H1 (cell line): ENCODE results near the gene CMBL. TPM values are rescaled to one million over a fixed set of nuclear protein-coding genes. Genes with fewer than 3 reads are reported as not detected.

Experiments used
- CTCF ChIA-PET: fragments of 300-600 bp; sonication (Branson Sonifier 250); formaldehyde crosslinking; loops from one replicate; lab custom pipeline; 2021; ENCODE audit not compliant: partially characterized antibody; lab: Charles Lee
- POLR2A ChIA-PET: fragments of 300-600 bp; sonication (Branson Sonifier 250); formaldehyde crosslinking; loops from one replicate; lab custom pipeline; 2021; ENCODE audit warnings: inconsistent platforms; ENCODE audit not compliant: partially characterized antibody; lab: Charles Lee
- DNase-seq, 2 experiments: peaks; one replicate each; pipeline versions ENCODE4 v3.0.0 to v3.0.0-alpha.2; 2010 to 2022; ENCODE audit warnings: low spot score in 2 of 2, low read depth in 1 of 2, mixed read lengths in 1 of 2
- FAIRE-seq: peaks from 2 replicates; lab custom pipeline; 2011; peaks lifted over from hg19 to GRCh38; lab: Jason Lieb, UNC
- H2AFZ ChIP-seq: 2 replicates; pipeline ENCODE4 v1.8.1; 2012; ENCODE audit warnings: low read length, inconsistent platforms
- H2AK5ac ChIP-seq: 2 replicates; pipeline ENCODE4 v1.6.1; 2013; ENCODE audit warnings: low read depth, low read length
- H2BK120ac ChIP-seq: replicated peaks from 2 replicates; pipeline ENCODE3; 2013; ENCODE audit warnings: low read depth, low read length, inconsistent platforms
- H2BK12ac ChIP-seq: 2 replicates; pipeline ENCODE4 v1.6.1; 2013; ENCODE audit warnings: low read depth, low read length
- H2BK15ac ChIP-seq: 2 replicates; pipeline ENCODE4 v1.6.1; 2013; ENCODE audit warnings: low read length
- H2BK20ac ChIP-seq: 2 replicates; pipeline ENCODE4 v1.6.1; 2013; ENCODE audit warnings: low read length
- H2BK5ac ChIP-seq: 2 replicates; pipeline ENCODE4 v1.6.1; 2013; ENCODE audit warnings: low read depth, low read length
- H3K14ac ChIP-seq: 2 replicates; pipeline ENCODE4 v1.6.1; 2013; ENCODE audit warnings: inconsistent platforms; ENCODE audit not compliant: insufficient read length
- H3K18ac ChIP-seq: 2 replicates; pipeline ENCODE4 v1.6.1; 2013; ENCODE audit warnings: low read length; ENCODE audit errors: extremely low read depth
- H3K23ac ChIP-seq: 2 replicates; pipeline ENCODE4 v1.6.1; 2013; ENCODE audit warnings: inconsistent platforms; ENCODE audit not compliant: insufficient read length
- H3K23me2 ChIP-seq: 2 replicates; pipeline ENCODE4 v1.6.1; 2013; ENCODE audit warnings: low read depth, low read length
- H3K27ac ChIP-seq: 2 replicates; pipeline ENCODE4 v1.6.1; 2011; ENCODE audit warnings: low read depth, low read length, inconsistent platforms
- H3K27me3 ChIP-seq, 4 experiments: replicated peaks in 1 of 4; 1 replicate in 1 of 4; 2 replicates in 3 of 4; pipeline versions ENCODE4 v1.6.1 to v1.8.1; 2011 to 2013; ENCODE audit warnings: low read length in 3 of 4, mild to moderate bottlenecking in 3 of 4, inconsistent platforms in 2 of 4, mixed read lengths in 2 of 4, moderate library complexity in 1 of 4; ENCODE audit not compliant: control insufficient read depth in 3 of 4, insufficient read depth in 3 of 4; ENCODE audit errors: extremely low read depth in 1 of 4
- H3K36me3 ChIP-seq, 4 experiments: 2 replicates each; pipeline versions ENCODE4 v1.6.1 to v1.8.1; 2011 to 2013; ENCODE audit warnings: mild to moderate bottlenecking in 4 of 4, low read length in 3 of 4, moderate library complexity in 2 of 4, control low read depth in 1 of 4, inconsistent platforms in 1 of 4; ENCODE audit not compliant: insufficient read depth in 4 of 4, control insufficient read depth in 2 of 4
- H3K4ac ChIP-seq: replicated peaks from 2 replicates; pipeline ENCODE3; 2013; ENCODE audit warnings: low read length, low read depth, mixed read lengths, inconsistent platforms; ENCODE audit not compliant: insufficient read length
- H3K4me1 ChIP-seq, 4 experiments: replicated peaks in 1 of 4; 1 replicate in 1 of 4; 2 replicates in 3 of 4; pipeline versions ENCODE4 v1.6.1 to v1.8.1; 2011 to 2013; ENCODE audit warnings: low read length in 3 of 4, inconsistent platforms in 2 of 4, mixed read lengths in 1 of 4; ENCODE audit not compliant: insufficient read depth in 4 of 4, control insufficient read depth in 3 of 4
- H3K4me2 ChIP-seq, 2 experiments: 2 replicates each; pipeline versions ENCODE4 v1.6.1 to v1.8.1; 2011 to 2013; ENCODE audit warnings: low read depth in 2 of 2, low read length in 2 of 2, control low read depth in 1 of 2, inconsistent platforms in 1 of 2, mild to moderate bottlenecking in 1 of 2; ENCODE audit not compliant: insufficient read depth in 1 of 2
- H3K4me3 ChIP-seq, 4 experiments: fragments of 200-600, 300-600 bp in 1 of 4; sonication (generic), shearing (Covaris generic), sonication (Bioruptor Twin) in 1 of 4; 2 replicates each; pipeline versions ENCODE4 v1.5.1 to v1.8.1; 2011 to 2016; ENCODE audit warnings: low read length in 4 of 4, low read depth in 3 of 4, control low read depth in 2 of 4, inconsistent platforms in 2 of 4, mild to moderate bottlenecking in 2 of 4, mixed read lengths in 1 of 4, moderate library complexity in 1 of 4; ENCODE audit not compliant: insufficient read depth in 2 of 4; ENCODE audit errors: extremely low read depth in 1 of 4
- H3K56ac ChIP-seq: replicated peaks from 2 replicates; pipeline ENCODE3; 2013; ENCODE audit warnings: low read depth, mild to moderate bottlenecking, mixed read lengths, low read length, inconsistent platforms; ENCODE audit not compliant: insufficient read length
- H3K79me1 ChIP-seq: 2 replicates; pipeline ENCODE4 v1.6.1; 2013; ENCODE audit warnings: low read depth, low read length, control low read depth
- H3K79me2 ChIP-seq, 2 experiments: 2 replicates each; pipeline versions ENCODE4 v1.6.1 to v1.8.1; 2012 to 2013; ENCODE audit warnings: low read length in 2 of 2, mild to moderate bottlenecking in 2 of 2, inconsistent platforms in 1 of 2; ENCODE audit not compliant: insufficient read depth in 2 of 2, control insufficient read depth in 1 of 2
- H3K9ac ChIP-seq, 4 experiments: replicated peaks in 1 of 4; 1 replicate in 1 of 4; 2 replicates in 3 of 4; pipeline versions ENCODE4 v1.6.1 to v1.8.1; 2011 to 2013; ENCODE audit warnings: low read depth in 3 of 4, low read length in 3 of 4, control low read depth in 2 of 4, mild to moderate bottlenecking in 2 of 4, moderate library complexity in 2 of 4, inconsistent platforms in 1 of 4; ENCODE audit errors: extremely low read depth in 1 of 4
- H3K9me3 ChIP-seq, 2 experiments: 2 replicates each; pipeline versions ENCODE4 v1.6.1 to v1.8.1; 2012 to 2013; ENCODE audit warnings: mild to moderate bottlenecking in 2 of 2, moderate library complexity in 2 of 2, control low read depth in 1 of 2, inconsistent platforms in 1 of 2, low read depth in 1 of 2, low read length in 1 of 2, mixed read lengths in 1 of 2; ENCODE audit not compliant: insufficient read depth in 2 of 2
- H4K20me1 ChIP-seq, 2 experiments: replicated peaks in 1 of 2; 2 replicates each; pipeline versions ENCODE3 to v1.8.1; 2011 to 2013; ENCODE audit warnings: inconsistent platforms in 2 of 2, low read length in 2 of 2, mild to moderate bottlenecking in 1 of 2; ENCODE audit not compliant: insufficient read depth in 2 of 2, control insufficient read depth in 1 of 2
- H4K5ac ChIP-seq: 2 replicates; pipeline ENCODE4 v1.6.1; 2013; ENCODE audit warnings: low read length, low read depth, mixed read lengths, inconsistent platforms; ENCODE audit not compliant: insufficient read length
- H4K8ac ChIP-seq: 2 replicates; pipeline ENCODE4 v1.8.0; 2013; ENCODE audit warnings: mild to moderate bottlenecking, moderate library complexity, low read length, inconsistent platforms; ENCODE audit not compliant: insufficient read depth; ENCODE audit errors: extremely low read depth
- H4K91ac ChIP-seq: replicated peaks from 2 replicates; pipeline ENCODE3; 2013; ENCODE audit warnings: low read length, mixed read lengths, inconsistent platforms; ENCODE audit not compliant: insufficient read length
- CHD1 ChIP-seq: IDR thresholded peaks from 2 replicates; pipeline ENCODE4 v1.6.1; 2012; ENCODE audit warnings: low read depth, low read length, improper control_type of control experiment
- EZH2 ChIP-seq: fragments of 200-600 bp; sonication (generic); IDR thresholded peaks from 2 replicates; pipeline ENCODE4 v1.7.1; 2012; ENCODE audit warnings: low read depth, mild to moderate bottlenecking, moderate library complexity, low read length, inconsistent platforms; ENCODE audit not compliant: severe bottlenecking
- TEAD4 ChIP-seq: IDR thresholded peaks from 2 replicates; pipeline ENCODE4 v1.6.1; 2012; ENCODE audit warnings: low read depth, low read length, inconsistent platforms, mixed read lengths
- WGBS, 2 experiments: shearing (Covaris generic) in 1 of 2; methylation state at CpG; one replicate each; pipeline versions ENCODE4 v1.1.6 to v1.1.7; 2013 to 2015; ENCODE audit warnings: low lambda C conversion rate in 2 of 2, mixed read lengths in 2 of 2, inconsistent platforms in 1 of 2, low coverage in 1 of 2, missing lambda C conversion rate in 1 of 2; ENCODE audit not compliant: insufficient replicate concordance in 2 of 2, insufficient coverage in 1 of 2, insufficient read length in 1 of 2; ENCODE audit errors: extremely low coverage in 1 of 2, missing lambda C conversion rate in 1 of 2; 5-methylcytosine and 5-hydroxymethylcytosine counted together
- polyA plus RNA-seq, 7 experiments: library from polyadenylated mRNA; depleted of rRNA in 3 of 7; stranded (reverse) in 5 of 7; unstranded in 2 of 7; fragments of >200 nt in 5 of 7; fragments of 200-250 nt in 2 of 7; gene quantifications; 1 replicate in 5 of 7; 2 replicates in 1 of 7; 4 replicates in 1 of 7; pipeline versions ENCODE4 v1.2.1 to v1.2.3, GENCODE V29; 2011 to 2013; ENCODE audit warnings: missing spikeins in 2 of 7, mixed read lengths in 2 of 7
- total RNA-seq: library from RNA; stranded (reverse); fragmentation: NEBNext Ultra II Directional; extraction: Animal tissue kit (Norgen Biotek cat#: 25700); gene quantifications from 2 replicates; pipeline ENCODE4 v1.2.1, GENCODE V29; 2021

CMBL gene
- total and polyA plus RNA-seq, 2 of the 8 experiments (the other 6 are each of a cell fraction or from before 2014, with no cell fraction given), result 27.9 to 32.1 TPM

DNA sequence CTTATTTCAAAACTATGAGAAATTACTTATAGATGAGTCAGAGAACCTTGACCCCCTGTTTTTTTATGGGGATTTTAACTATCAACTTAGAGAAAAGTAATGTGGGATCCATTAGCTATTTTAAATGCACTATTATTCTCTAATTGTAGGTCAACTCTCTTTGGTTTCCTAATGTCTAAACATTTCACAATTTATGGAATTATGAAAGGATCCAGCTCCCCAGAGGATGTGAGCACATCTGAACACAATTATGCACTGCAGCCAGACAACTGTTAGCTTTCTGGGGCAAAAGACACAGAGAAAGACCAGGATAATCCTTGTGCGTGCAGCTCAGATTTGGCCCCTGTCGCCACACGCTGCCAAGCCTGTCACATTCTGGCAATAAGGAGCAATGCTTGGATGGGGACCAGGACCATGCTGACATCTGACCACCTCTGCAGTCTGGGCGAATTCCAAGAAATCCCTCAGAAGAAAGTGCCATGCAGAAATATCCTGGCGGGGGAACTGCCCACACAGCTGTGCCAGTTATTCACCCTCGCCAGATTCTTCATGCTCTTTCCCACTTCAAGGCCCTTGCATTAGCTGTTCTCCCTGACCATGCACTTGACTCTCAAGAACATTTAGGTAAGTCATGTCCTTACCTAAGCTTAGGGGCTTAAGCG lies 22.2 kb upstream of the CMBL start:
- H4K5ac ChIP-seq, result no peak overlapping the region
- DNase-seq, result no peak
- H3K36me3 ChIP-seq, result no peaks in the 10 kb centered on the region
- H4K8ac ChIP-seq, result no peak overlapping the region
- H3K23ac ChIP-seq, result no peak overlapping the region
- H3K27ac ChIP-seq, result no peak overlapping the region
- H2BK15ac ChIP-seq, result no peak overlapping the region
- no peak for FAIRE-seq
- H3K18ac ChIP-seq, result no peak overlapping the region
- H3K4me2 ChIP-seq, result no peak overlapping the region
- no peak overlapping the region for H2BK12ac ChIP-seq
- no peak overlapping the region for H2BK120ac ChIP-seq
- no peaks in the 10 kb centered on the region for H3K79me1 ChIP-seq
- peaks cover 0 to 1% (median 0%) of the 10 kb centered on the region in 4 experiments; a peak in 2 of 7 replicates for H3K4me1 ChIP-seq
- H2AFZ ChIP-seq, result no peak overlapping the region
- H3K9me3 ChIP-seq, result no peaks in the 10 kb centered on the region
- no peak overlapping the region for H3K4me3 ChIP-seq
- H3K79me2 ChIP-seq, result no peaks in the 10 kb centered on the region
- CTCF ChIA-PET, result interaction anchor here (0.6 to 4.4 kb wide), 12 partner anchors 10 to 1568 kb away, joined by 3 to 19 read pairs (median 3); partner anchors contain the start of gene CMBL
- POLR2A ChIA-PET, result interaction anchor here (0.8 to 1.2 kb wide), 2 partner anchors 21 to 25 kb away, joined by 3 to 4 read pairs; no protein-coding TSS in a partner anchor
- H3K4ac ChIP-seq, result no peak overlapping the region
- H4K20me1 ChIP-seq, result no peaks in the 10 kb centered on the region
- H3K27me3 ChIP-seq, result peaks cover 16 to 45% (median 39%) of the 10 kb centered on the region in 4 experiments
- no peak overlapping the region for H3K14ac ChIP-seq
- no peak overlapping the region for H2BK20ac ChIP-seq
- no peak overlapping the region for H3K9ac ChIP-seq
- WGBS, 2 experiments, result 90% methylated on average over 7 of the region's 7 CpGs; no CpG with 5 or more reads in 1 of the 2 experiments
- peaks cover 5% of the 10 kb centered on the region; the same call in 1 of the 2 replicates for H3K23me2 ChIP-seq
- H2AK5ac ChIP-seq, result no peak overlapping the region
- no peak overlapping the region for H4K91ac ChIP-seq
- H2BK5ac ChIP-seq, result no peak overlapping the region
- H3K56ac ChIP-seq, result no peak overlapping the region
- TF ChIP-seq EZH2 (no peak), CHD1 (no peak), TEAD4 (no peak)
